Stimulated activated CD4-positive, alpha-beta T cell treated with anti-CD3 and anti-CD28 coated beads, Interleukin-15, amount 100 ng/mL, for 24 hours (primary cell): ENCODE results near the gene CTTN.

Experiments used
- DNase-seq: peaks from one replicate; pipeline ENCODE4 v3.0.0-alpha.2; 2020

CTTN gene

DNA sequence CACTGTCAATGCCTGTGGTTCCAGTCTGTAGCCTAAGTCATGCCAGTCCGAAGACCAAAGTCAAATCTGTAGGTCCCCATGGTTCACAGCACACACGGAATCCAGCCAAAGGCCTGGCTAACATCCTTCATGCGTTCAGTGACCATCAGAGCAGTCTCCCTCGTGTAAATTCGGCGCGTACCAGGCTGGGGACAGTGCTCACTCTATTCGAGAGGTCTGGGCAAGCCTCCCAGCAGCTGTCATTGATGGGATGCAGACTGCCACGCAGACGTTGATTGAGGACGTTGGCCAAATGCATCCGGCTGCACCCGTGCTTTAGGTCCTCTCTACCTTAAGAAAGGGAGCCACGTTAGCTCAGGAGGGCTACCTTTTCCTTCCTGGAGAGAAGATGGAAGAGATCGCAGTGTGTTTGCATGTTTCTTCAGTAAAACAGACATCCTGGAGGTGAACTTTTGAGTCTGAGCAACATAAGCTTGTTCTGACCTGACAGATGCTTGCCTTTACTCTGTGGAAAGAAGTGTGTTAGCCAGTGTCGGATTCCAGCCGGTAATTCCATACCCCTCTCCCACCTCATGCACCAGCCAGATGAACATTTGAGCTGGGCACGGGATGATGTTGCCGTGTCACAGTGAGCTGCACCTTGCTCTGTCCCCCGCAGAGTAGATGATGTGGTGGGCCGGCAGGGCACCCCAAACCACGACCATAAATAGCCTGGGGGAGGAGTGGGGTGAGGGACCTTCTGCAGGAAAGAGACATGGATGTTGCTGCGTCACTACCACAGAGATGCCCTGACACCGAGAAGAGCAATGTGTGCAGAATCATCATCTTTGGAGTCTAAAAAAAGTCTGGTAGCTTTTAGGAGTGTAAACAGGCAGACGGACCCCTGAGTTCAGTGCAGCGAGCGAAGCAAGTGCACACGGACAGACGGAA lies 12.2 kb downstream of the CTTN start:
- no peak for DNase-seq

DNA sequence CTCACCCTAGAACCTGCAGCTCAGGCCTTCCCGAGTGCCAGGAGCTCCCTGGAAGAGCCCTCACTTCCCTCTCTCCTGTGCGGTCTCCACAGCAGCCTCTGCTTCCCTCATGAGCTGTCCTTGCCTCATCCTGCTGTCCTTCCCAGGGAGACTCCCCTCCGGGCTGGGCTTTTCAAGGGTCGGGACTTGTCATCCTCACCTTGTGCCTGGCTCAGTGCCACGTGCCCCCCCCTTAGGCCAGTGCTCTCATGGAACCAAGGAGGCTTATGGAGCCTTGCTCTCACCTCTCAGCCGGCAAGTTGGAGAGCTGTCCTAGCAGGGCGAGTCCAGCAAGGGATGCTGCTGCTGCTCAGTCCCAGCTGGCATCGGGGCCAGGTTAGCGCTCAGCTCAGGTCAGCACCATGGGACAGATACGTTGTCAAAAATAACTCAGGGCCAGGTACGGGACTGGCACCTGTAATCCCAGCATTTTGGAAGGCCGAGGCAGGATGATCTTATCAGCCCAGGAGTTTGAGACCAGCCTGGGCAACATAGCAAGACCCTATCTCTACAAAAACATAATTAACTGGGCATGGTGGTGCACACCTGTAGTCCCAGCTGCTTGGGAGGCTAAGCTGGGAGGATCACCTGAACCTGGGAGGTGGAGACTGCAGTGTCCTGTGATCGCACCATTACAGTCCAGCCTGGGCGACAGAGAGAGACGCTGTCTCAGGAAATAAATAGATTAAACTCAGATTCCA lies 13.6 kb downstream of the CTTN start:
- DNase-seq: no peak

DNA sequence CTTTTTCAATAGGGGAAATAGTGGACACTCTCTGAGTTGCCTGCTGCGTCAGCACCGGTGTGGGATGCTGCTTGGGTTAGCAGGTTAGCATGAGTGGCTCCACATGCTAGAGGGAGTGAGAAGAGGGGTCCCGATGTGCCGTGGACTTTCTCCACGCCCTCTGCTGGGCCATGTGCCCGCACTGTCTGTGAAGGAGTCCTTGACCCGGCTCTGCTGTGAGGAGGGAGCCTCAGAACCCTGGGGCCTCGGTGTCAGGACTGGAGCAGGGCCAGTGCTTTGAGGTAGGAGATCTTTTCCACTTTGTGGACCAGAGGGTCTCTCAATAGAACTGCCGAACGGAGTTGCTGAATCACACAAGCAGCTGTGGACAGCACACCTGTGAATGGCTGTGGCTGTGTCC lies 14.8 kb downstream of the CTTN start:
- DNase-seq: no peak

DNA sequence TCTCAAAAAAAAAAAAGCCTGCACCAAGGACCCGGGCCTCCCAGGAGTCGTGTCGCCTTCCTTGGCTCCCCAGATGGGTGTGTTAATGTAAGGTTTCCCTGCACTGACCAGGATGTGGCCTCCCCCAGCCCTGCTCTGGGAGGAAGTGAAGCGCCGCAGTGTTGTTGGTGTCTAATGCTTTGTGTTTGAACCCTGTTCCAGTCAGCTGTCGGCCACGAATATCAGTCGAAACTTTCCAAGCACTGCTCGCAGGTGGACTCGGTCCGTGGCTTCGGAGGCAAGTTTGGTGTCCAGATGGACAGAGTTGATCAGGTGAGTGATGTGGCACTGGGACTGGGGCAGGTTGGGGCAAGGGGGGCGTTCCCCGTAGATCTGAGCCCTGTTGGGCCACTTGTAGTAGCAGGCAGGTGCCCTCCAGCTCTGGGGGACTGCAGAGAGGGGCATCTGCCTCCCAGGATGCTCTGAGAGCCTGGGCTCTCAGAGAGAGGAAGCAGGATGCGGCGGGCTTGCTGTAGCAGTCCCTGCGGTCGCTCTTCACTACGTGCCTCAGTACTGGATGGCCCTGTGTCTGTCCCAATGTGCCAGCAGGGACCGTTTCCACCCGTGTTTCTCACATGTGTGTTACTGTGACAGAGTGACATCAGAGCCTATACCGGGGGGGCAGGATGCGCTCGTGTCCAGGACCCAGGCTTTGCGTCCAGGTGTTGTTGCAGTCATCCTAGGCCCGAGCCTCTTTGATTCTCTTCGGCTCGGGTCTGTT lies 16.2 kb downstream of the CTTN start:
- no peak for DNase-seq

DNA sequence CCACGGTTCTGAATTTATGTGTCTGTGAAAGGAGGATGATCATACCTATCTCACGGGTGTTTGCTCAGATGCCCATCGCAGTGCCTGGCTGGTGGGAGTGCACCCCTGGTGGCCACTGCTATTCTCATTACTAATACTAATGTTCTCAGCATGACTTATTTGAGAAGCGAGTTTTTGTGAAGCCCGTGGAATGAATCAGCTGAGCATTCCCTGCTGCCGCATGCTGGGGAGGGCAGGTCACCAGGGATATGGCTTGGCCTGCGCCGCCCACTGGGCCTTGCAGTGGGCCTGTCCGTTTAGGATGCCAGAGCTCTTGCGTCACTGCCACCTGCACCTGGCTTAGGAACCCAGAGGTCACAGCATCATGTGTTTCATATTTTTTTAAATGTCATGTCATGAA lies 16.9 kb downstream of the CTTN start:
- no peak for DNase-seq

DNA sequence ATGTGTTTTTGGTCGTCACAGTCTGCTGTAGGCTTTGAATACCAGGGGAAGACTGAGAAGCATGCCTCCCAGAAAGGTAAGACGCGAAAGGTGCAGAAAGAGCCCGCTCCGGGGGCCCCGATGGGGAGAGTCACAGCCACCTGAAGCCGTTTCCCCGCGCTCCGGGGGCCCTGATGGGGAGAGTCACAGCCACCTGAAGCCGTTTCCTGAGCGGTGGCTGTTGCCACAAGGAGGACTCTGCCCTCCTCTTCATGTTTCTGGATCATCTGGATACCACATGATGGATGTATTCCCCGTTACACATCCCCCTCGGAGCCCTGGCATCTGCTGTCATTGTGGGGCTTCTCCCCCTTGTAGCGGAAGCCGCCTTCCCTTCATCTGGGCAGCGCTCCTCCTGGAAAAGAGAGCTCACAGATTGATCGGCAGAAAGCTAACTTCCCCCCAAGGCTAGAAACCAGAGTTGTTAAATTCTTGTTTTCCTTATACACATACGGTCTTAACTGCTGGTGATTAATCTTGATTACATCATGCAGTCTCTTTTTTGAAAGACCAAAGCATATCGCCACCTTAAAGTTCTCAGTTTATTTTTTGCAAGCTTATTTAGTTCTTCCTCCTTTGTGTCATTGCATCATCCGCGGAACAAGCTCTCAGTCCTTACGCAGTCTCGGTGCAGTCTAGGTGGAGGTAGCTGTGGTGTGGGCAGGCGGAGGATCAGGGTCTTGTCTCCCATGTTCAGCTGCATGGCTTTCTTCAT lies 17.5 kb downstream of the CTTN start:
- DNase-seq: no peak

DNA sequence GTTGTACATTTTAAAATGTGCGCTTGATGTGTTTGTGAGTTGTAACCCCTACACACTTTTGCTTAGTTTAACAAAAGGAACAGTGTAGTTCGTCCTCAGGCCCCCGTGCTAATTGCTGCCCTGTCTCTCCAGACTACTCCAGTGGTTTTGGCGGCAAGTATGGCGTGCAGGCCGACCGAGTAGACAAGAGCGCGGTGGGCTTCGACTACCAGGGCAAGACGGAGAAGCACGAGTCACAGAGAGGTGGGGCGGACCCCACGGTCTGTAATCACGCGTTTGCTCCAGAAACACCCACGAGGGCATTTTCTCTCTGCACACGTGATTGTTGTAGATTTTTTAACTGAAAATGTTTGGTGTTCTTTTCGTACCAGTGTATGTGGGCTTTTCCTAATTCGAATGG lies 18.6 kb downstream of the CTTN start:
- no peak for DNase-seq

DNA sequence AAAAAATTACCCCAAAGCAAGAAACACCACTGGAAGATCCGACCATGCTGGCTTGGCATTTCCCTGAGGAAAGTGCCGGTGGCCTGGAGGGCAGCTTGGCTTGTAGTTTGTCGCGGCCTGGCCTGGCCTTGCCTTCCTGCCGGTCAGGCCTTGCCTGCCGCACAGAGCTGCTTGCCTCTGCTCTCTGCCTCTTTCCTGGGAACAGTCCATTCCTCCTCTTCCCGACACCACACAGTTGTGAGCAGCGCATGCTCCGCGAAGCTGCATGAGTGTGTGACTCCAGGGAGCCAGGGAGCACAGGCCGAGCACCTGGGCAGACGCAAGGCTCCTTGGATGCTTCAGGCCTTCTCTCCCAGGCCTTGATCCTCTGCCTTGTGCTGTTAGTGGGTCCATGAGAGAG lies 19.8 kb downstream of the CTTN start:
- DNase-seq: no peak

DNA sequence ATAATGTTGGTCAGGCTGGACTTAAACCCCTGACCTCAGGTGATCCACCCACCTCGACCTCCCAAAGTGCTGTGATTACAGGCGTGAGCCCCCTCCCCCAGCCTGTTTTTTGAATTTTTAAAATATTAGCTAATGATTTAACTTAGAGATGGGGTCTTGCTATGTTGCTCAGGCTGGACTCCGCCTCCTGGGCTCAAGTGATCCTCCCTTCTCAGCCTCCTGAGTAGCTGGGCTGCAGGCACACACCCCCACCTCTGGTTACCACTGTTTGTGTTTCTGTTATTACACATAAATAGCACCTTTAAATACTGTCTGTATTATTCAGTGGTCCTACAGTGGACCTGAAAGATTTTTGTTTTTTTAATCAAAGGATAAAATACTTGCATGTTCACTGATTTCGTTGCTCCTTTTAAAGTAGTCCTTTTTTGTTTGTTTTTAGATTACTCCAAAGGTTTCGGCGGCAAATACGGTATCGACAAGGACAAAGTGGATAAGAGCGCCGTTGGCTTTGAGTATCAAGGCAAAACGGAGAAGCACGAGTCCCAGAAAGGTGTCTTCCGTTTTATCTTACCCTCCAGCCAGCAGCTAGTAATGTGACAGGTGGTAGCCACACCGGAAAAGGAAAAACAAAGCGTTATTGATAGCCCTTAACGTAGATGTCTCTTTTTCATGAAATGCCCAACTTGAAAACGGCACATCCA lies 21.1 kb downstream of the CTTN start:
- DNase-seq: no peak

DNA sequence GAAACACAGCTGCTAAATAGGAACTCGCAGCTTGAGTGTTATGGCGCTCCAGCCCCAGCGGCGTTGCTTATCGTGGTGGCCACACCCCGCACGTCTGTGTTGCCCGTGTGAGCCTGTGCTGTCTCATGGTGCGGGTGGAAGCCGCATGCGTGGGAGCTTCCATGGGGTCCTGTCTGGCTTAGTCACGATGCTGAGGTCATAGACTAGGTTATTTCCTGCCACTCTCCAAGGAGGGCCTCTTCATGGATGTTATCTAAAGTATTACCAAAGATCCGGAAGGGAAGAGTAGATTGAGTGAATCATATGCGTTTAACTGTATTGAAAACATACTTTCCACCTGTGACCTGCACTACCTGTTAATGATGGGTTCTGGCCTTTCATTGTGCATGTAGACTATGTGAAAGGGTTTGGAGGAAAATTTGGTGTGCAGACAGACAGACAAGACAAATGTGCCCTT lies 21.7 kb downstream of the CTTN start:
- DNase-seq: no peak

DNA sequence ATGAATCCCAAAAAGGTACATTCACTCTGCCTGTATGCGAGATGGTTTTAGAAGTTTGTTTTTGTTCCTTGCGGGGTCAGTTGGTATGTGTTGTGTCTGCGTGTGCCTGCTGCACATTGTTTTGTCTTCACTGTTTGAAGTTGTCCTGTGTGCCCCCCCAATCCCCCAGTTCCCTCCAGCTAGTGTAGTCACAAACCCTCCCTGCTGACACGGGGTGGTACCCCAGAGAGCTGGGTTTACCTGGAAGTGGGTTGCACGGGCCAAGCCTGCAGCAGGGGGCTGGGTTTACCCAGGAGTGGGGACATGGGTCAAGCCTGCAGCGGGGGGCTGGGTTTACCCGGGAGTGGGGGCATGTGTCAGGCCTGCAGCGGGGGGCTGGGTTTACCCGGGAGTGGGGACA lies 22.2 kb downstream of the CTTN start:
- no peak for DNase-seq

DNA sequence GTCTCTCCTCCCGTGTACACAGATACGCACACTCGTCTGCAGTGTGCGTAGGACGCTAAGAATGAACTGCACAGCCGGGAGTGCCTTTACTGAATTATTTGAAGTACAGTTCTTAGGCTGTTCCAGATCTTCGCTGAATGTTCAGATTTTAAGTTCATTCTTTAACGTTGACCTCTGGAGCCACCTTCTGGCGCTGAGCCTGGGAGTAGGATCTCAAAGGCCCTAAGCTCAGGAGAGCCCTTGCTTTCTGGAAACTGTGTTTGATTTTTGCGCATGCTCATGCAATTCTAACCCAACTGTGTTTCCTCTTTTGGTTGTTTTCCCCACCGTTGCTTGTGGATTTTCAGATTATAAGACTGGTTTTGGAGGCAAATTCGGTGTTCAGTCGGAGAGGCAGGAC lies 22.8 kb downstream of the CTTN start:
- no peak for DNase-seq

DNA sequence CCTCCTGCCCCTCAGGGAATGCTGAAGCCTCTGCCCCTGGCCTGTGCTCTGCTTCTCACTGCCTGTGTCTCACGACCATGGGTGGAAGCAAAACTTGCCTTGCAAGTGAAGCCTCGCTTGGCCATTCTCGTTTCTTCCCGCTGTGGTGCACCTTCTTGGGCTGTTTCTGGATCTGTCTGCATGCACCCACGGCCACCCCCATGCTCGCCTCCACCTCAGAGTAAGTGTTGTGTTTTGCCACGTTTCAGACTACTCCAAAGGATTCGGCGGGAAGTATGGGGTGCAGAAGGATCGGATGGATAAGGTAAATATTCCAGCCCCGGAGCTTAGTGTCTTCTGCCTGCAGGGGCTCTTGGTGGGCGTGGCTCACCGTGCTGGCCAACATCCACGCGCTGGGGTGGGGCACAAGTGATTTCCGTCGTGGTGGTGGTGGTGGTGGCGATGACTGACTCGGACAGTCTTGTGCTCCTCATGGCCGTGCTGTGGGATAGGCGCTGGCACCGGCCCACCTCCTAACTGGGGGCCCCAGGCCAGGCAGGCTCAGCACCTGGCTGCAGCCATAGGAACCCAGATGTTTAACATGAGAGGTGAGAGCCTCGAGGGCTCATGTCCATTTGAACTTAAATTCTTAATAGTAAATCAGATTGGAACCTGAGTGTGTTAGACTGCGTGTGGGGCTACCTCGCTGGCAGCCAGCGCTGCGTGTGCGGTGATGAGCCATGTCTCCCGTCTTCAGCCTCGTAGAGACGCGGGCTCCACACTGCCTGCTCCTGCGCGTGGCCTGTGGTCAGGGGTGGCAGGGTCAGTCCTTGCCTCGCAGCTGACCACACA lies 24.6 kb downstream of the CTTN start:
- no peak for DNase-seq

DNA sequence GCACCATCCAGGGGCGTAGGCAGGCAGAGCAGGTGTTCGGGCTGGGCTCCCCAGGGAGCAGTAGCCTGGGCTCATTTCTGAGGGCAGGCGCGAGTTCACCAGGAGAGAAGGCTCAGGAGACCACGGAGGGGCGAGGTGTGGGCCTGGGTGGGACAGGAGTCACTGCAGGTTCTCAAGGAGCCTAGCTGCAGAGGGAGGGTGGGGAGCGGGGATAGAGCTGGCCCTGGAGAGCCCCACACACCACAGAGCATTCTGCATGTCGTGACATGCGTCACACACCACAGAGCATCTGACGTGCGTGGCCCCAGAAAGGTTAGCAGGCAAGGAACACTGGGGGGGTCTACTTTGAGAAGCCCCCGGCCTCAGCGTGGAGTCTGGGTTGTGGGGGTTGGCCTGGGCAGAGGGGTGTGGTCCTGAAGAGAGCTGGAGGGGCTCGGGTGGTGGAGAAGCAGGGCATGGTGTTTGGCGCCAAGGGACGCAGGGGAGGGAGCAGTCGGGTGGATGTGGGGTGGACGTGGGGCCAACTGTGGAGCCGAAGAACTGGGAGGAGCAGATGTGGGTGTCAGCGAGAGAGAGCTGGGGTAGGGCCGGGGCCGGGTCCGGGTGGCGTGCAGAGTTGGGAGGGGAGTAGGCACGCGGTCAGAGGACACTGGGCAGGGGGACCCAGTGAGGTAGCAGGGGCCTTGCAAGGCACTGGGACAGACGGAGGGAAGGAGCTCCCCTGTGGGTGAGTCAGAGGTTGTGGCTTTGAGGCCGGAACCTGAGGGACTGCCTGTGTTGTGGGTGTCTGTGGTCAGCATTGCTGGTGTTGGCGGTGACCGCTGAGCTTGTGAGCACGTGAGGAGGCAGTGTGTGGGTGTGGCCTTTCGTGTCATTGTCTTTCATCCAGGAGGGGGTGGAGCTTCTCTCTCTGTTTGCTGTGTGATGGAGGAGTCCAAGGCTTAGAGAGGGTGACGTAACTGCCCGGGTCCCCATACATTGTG lies 25.5 kb downstream of the CTTN start:
- peak; percentile 56 for DNase-seq

DNA sequence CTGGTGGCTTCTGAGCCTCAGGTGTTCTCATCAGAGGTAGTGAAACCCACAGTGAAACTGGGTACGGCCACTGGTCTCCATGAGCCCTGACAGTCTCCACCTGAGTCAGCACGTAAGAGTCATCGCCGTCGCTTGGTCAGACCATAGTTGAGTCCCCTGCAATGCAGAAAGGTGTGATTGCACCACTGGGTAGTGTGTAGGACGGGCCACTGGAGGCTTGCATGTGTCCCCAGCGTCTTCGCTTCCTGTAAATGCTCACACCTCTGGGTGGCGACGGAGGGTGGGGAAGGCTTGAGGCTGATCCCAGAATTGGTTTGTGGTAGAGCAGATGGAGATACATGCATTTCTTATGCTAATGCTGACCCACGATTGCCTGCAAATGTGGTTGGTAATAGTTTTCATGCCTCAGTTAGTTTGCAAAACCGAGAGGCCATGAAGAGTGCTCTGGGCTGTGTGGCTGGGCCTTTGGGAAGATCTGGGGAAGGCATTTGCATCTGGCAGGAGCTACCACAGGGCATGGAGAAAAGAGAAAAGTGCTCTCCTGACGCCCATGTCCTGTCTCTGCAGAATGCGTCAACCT lies 26.5 kb downstream of the CTTN start:
- DNase-seq: no peak

DNA sequence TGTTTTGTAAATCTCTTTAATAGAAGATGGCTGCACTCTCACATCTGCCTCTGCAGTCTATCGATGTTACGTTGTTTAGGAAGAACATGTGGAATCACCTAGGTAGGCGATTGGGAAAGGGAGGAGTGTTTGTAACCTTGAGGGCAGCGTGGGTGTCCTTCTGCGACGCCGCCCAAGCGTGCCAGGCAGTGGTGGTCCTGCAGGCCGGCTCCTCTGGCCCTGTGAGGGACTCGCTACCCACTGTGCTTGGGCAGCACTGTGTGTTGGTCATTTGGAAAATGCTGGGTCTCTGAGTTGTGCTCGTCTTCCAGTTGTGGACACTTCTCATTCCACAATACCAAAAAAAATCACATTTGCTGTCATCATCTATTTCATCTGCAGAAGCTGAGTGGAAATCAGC lies 29.1 kb downstream of the CTTN start:
- DNase-seq: no peak

DNA sequence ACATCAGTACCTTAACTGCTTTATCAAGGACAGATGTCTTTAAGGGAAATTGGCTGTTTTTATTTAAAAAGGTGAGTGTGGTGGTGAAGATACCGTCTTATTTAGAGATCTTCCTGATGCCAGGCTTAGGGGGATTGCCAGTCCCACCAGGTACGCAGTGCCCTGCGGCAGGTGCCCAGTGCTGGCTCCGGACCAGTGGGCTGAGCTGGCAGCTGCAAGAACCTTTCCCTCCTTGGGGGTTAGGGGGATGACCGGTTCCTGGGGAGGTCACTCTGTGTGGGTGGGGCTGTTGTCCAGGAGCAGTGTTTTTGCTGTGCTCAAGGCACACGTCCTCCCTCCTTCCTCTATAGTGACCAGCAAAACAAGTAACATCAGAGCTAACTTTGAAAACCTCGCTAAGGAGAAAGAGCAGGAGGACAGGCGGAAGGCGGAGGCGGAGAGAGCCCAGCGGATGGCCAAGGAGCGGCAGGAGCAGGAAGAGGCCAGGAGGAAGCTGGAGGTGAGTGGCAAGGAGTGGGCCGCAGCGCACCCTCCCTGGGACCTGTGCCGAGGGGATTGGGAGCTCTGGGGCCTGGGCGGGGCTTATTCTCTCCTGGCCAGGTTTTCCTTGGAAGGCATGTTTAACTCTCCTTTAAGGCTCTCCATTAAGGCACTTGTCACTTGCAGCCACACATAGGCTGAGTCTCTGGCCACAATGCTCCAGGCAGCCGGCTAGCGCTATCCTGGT lies 30.5 kb downstream of the CTTN start:
- DNase-seq: no peak

DNA sequence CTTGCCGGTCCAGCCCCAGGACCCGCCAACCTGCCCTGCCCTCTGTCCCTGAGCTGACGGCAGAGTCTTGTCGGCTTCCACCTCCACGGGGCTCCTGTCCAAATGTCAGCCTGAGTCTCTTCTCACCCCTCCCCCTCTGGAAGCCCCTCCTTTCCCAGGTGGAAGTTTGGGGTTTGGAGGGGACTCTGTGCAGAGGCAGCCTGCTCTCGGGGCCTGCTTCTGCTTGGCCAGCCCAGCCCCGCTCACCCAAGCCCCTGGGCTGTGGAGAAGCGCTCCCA lies 31.0 kb downstream of the CTTN start:
- DNase-seq: no peak
